WTC11 (cell line): ENCODE measurements around the gene LRP10. TPM values are rescaled to one million over a fixed set of nuclear protein-coding genes. Genes with fewer than 3 reads are reported as not detected.
"Not testable (repeated sequence)": the region's sequence is repeated elsewhere in the genome, so short reads cannot be mapped to it uniquely, and the experiment has no call there.

Source experiments
- ATAC-seq: fragments of 200-7000 bp; cut with Tn5 transposase; 2 replicates; pipeline ENCODE4 v1.10.0; 2021; ENCODE audit warnings: mild to moderate bottlenecking, moderate library complexity
- CTCF ChIA-PET: fragments of 300-600 bp; sonication (Branson Sonifier 250); formaldehyde crosslinking; loops from one replicate; lab custom pipeline; 2021; ENCODE audit warnings: antibody characterized with exemption; lab: Charles Lee
- POLR2A ChIA-PET: fragments of 350-600 bp; sonication (Branson Sonifier 250); formaldehyde crosslinking; loops from one replicate; lab custom pipeline; 2021; ENCODE audit warnings: antibody characterized with exemption; lab: Charles Lee
- DNase-seq: peaks from one replicate; pipeline ENCODE4 v3.0.0; 2021; ENCODE audit warnings: low spot score
- H3K27ac Mint-ChIP-seq: 2 replicates; pipeline ENCODE4 v1.8.0; 2021; ENCODE audit warnings: mixed read lengths
- H3K27me3 Mint-ChIP-seq: 2 replicates; pipeline ENCODE4 v1.8.0; 2021; ENCODE audit warnings: low read depth, mild to moderate bottlenecking, moderate library complexity, mixed read lengths
- H3K36me3 Mint-ChIP-seq: 2 replicates; pipeline ENCODE4 v1.8.0; 2021; ENCODE audit warnings: mixed read lengths
- H3K4me1 Mint-ChIP-seq: 2 replicates; pipeline ENCODE4 v1.8.0; 2022; ENCODE audit warnings: mixed read lengths
- H3K4me3 Mint-ChIP-seq: 2 replicates; pipeline ENCODE4 v1.8.0; 2021; ENCODE audit warnings: mild to moderate bottlenecking, moderate library complexity, mixed read lengths
- H3K9me3 Mint-ChIP-seq: 2 replicates; pipeline ENCODE4 v1.8.0; 2021; ENCODE audit warnings: mixed read lengths
- CREM ChIP-seq: sonication (generic); formaldehyde crosslinking; IDR thresholded peaks from 2 replicates; pipeline ENCODE4 v1.8.1; 2022; ENCODE audit warnings: mild to moderate bottlenecking, missing genetic modification reagents, moderate library complexity
- ERG ChIP-seq: fragments of 250-450 bp; sonication (Bioruptor Pico); IDR thresholded peaks from 2 replicates; pipeline ENCODE4 v1.8.0; 2021; ENCODE audit warnings: mild to moderate bottlenecking
- FOXK1 ChIP-seq: sonication (generic); formaldehyde crosslinking; IDR thresholded peaks from 2 replicates; pipeline ENCODE4 v1.8.0; 2022; ENCODE audit warnings: mild to moderate bottlenecking, moderate library complexity, missing genetic modification reagents
- FOXP4 ChIP-seq: sonication (generic); formaldehyde crosslinking; IDR thresholded peaks from 2 replicates; pipeline ENCODE4 v1.8.0; 2022; ENCODE audit warnings: mild to moderate bottlenecking, missing genetic modification reagents
- GABPB1 ChIP-seq: sonication (generic); formaldehyde crosslinking; IDR thresholded peaks from 2 replicates; pipeline ENCODE4 v1.8.1; 2023; ENCODE audit warnings: mild to moderate bottlenecking, missing genetic modification reagents
- GRHL2 ChIP-seq: fragments of 250-450 bp; sonication (Bioruptor Pico); IDR thresholded peaks from 2 replicates; pipeline ENCODE4 v1.8.0; 2022; ENCODE audit warnings: mild to moderate bottlenecking, moderate library complexity; ENCODE audit not compliant: insufficient replicate concordance, severe bottlenecking
- HMGA2 ChIP-seq: fragments of 250-450 bp; sonication (Bioruptor Pico); IDR thresholded peaks from 2 replicates; pipeline ENCODE4 v1.4.0; 2021; ENCODE audit warnings: mild to moderate bottlenecking, moderate library complexity
- JUN ChIP-seq: sonication (generic); formaldehyde crosslinking; IDR thresholded peaks from 2 replicates; pipeline ENCODE4 v1.8.0; 2023; ENCODE audit warnings: mild to moderate bottlenecking, missing genetic modification reagents
- MXD4 ChIP-seq: fragments of 250-450 bp; sonication (Bioruptor Pico); IDR thresholded peaks from 2 replicates; pipeline ENCODE4 v1.8.0; 2021; ENCODE audit warnings: mild to moderate bottlenecking, moderate library complexity, borderline replicate concordance
- NR1H2 ChIP-seq: sonication (generic); formaldehyde crosslinking; IDR thresholded peaks from 2 replicates; pipeline ENCODE4 v1.9.0; 2021; ENCODE audit warnings: mild to moderate bottlenecking, moderate library complexity, missing genetic modification reagents
- NR2C2 ChIP-seq: sonication (generic); formaldehyde crosslinking; IDR thresholded peaks from 2 replicates; pipeline ENCODE4 v1.8.0; 2022; ENCODE audit warnings: mild to moderate bottlenecking, missing genetic modification reagents
- SP1 ChIP-seq: sonication (generic); formaldehyde crosslinking; conservative IDR thresholded peaks from 2 replicates; pipeline ENCODE4 v1.8.1; 2022; ENCODE audit warnings: missing genetic modification reagents
- USF2 ChIP-seq: sonication (generic); formaldehyde crosslinking; IDR thresholded peaks from 2 replicates; pipeline ENCODE4 v1.8.1; 2023; ENCODE audit warnings: mild to moderate bottlenecking, missing genetic modification reagents, moderate library complexity
- ZNF281 ChIP-seq: sonication (generic); formaldehyde crosslinking; IDR thresholded peaks from 2 replicates; pipeline ENCODE4 v1.8.0; 2023; ENCODE audit warnings: mild to moderate bottlenecking, missing genetic modification reagents
- ZNF425 ChIP-seq: fragments of 250-450 bp; sonication (Bioruptor Pico); conservative IDR thresholded peaks from 2 replicates; pipeline ENCODE4 v1.9.0; 2021; ENCODE audit warnings: mild to moderate bottlenecking
- total RNA-seq: library from RNA; stranded (reverse); gene quantifications from 3 replicates; pipeline ENCODE4 v1.2.3, GENCODE V29; 2021

The LRP10 gene
- total RNA-seq, 1 experiment from 2014 or later: 24.0 TPM

GRCh38 chr14:22824711-22825359 is 46.7 kb upstream of the LRP10 start (continued):
- TF ChIP-seq NR1H2 (CRISPR knock-in tag): no peak

- H3K4me1 Mint-ChIP-seq: peaks cover 35% of the 10 kb centered on the region
- ATAC-seq, H3K27me3 Mint-ChIP-seq, H3K9me3 Mint-ChIP-seq, DNase-seq: not testable (repeated sequence)
- CTCF ChIA-PET: interaction anchor here (1.9 to 2.7 kb wide), 2 partner anchors 20 to 24 kb away, joined by 4 to 8 read pairs; no protein-coding TSS in a partner anchor
- peaks cover 26% of the 10 kb centered on the region for H3K36me3 Mint-ChIP-seq
- TF ChIP-seq GABPB1 (CRISPR knock-in tag): 0 out of 2 replicates have a peak, but pooled peaks have one; percentile 26
- POLR2A ChIA-PET: interaction anchor here (1.6 kb wide), 1 partner anchor 9 kb away, joined by 9 read pairs; no protein-coding TSS in a partner anchor
- H3K4me3 Mint-ChIP-seq: peak overlapping the region; percentile 90
- peak overlapping the region; percentile 97 for H3K27ac Mint-ChIP-seq
These were observed 42.4 kb upstream of the LRP10 start for GRCh38 chr14:22829076-22829660.

- Mint-ChIP-seq H3K4me1 (peaks cover 29% of the 10 kb centered on the region), H3K27ac (peak within 1 kb of the TSS; percentile 97), H3K36me3 (peaks cover 29% of the 10 kb centered on the region)
- CTCF ChIA-PET: interaction anchor here (0.6 to 2.7 kb wide), 11 partner anchors 9 to 1163 kb away, joined by 3 to 8 read pairs (median 4); partner anchors contain the start of gene LRP10
- TF ChIP-seq ERG (no peak), FOXP4 (CRISPR knock-in tag) (no peak), USF2 (CRISPR knock-in tag) (no peak), GABPB1 (CRISPR knock-in tag) (peak; percentile 57; the same call in 1 of the 2 replicates), SP1 (CRISPR knock-in tag) (peak; percentile 70; the same call in 1 of the 2 replicates), MXD4 (CRISPR knock-in tag) (no peak), FOXK1 (CRISPR knock-in tag) (no peak)
- TF ChIP-seq, all 79 proteins: peak for 2
- ATAC-seq: peak; percentile 79
- POLR2A ChIA-PET: interaction anchor here (0.9 to 1.6 kb wide), 5 partner anchors 8 to 33 kb away, joined by 3 to 12 read pairs (median 7); no protein-coding TSS in a partner anchor
- peak; percentile 72 for DNase-seq
- no peaks in the 10 kb centered on the region for H3K9me3 Mint-ChIP-seq
- peaks cover 3% of the 10 kb centered on the region; the same call in 1 of the 2 replicates for H3K27me3 Mint-ChIP-seq
- peak within 1 kb of the TSS; percentile 90 for H3K4me3 Mint-ChIP-seq
These were observed 41.7 kb upstream of the LRP10 start, which contains the start of gene MRPL52 for GRCh38 chr14:22829661-22830442. TSS of gene MRPL52 (plus strand) at chr14:22829887. CDS start at chr14:22829913, 26 bp downstream.

- DNase-seq (no peak), ATAC-seq (no peak)
- Mint-ChIP-seq H3K36me3 (peaks cover 29% of the 10 kb centered on the region), H3K4me1 (peaks cover 29% of the 10 kb centered on the region), H3K27ac (peak overlapping the region; percentile 97; the same call in 1 of the 2 replicates), H3K27me3 (peaks cover 3% of the 10 kb centered on the region; the same call in 1 of the 2 replicates), H3K4me3 (peak overlapping the region; percentile 90), H3K9me3 (no peaks in the 10 kb centered on the region)
- CTCF ChIA-PET: interaction anchor here (0.6 to 2.7 kb wide), 11 partner anchors 9 to 1164 kb away, joined by 3 to 8 read pairs (median 4); partner anchors contain the start of gene LRP10
- POLR2A ChIA-PET: interaction anchor here (0.9 to 1.6 kb wide), 5 partner anchors 8 to 34 kb away, joined by 3 to 12 read pairs (median 7); no protein-coding TSS in a partner anchor
- no peak for TF ChIP-seq ZNF281 (CRISPR knock-in tag)
- TF ChIP-seq MXD4 (CRISPR knock-in tag): no peak
- TF ChIP-seq NR2C2 (CRISPR knock-in tag): no peak
- TF ChIP-seq HMGA2 (CRISPR knock-in tag): no peak
- no peak for TF ChIP-seq ZNF425
- no peak for TF ChIP-seq CREM (CRISPR knock-in tag)
- no peak for TF ChIP-seq GRHL2 (CRISPR knock-in tag)
- no peak for TF ChIP-seq JUN (CRISPR knock-in tag)
- TF ChIP-seq NR1H2 (CRISPR knock-in tag): no peak
These were observed 41.0 kb upstream of the LRP10 start for GRCh38 chr14:22830443-22831010.
